H1 (cell line): ENCODE measurements around the gene PC. TPM values are rescaled to one million over a fixed set of nuclear protein-coding genes. Genes with fewer than 3 reads are reported as not detected.

Source experiments
- CTCF ChIA-PET: fragments of 300-600 bp; sonication (Branson Sonifier 250); formaldehyde crosslinking; loops from one replicate; lab custom pipeline; 2021; ENCODE audit not compliant: partially characterized antibody; lab: Charles Lee
- POLR2A ChIA-PET: fragments of 300-600 bp; sonication (Branson Sonifier 250); formaldehyde crosslinking; loops from one replicate; lab custom pipeline; 2021; ENCODE audit warnings: inconsistent platforms; ENCODE audit not compliant: partially characterized antibody; lab: Charles Lee
- DNase-seq, 2 experiments: peaks; one replicate each; pipeline versions ENCODE4 v3.0.0 to v3.0.0-alpha.2; 2010 to 2022; ENCODE audit warnings: low spot score in 2 of 2, low read depth in 1 of 2, mixed read lengths in 1 of 2
- FAIRE-seq: peaks from 2 replicates; lab custom pipeline; 2011; peaks lifted over from hg19 to GRCh38; lab: Jason Lieb, UNC
- H2AFZ ChIP-seq: 2 replicates; pipeline ENCODE4 v1.8.1; 2012; ENCODE audit warnings: low read length, inconsistent platforms
- H2AK5ac ChIP-seq: 2 replicates; pipeline ENCODE4 v1.6.1; 2013; ENCODE audit warnings: low read depth, low read length
- H2BK120ac ChIP-seq: replicated peaks from 2 replicates; pipeline ENCODE3; 2013; ENCODE audit warnings: low read depth, low read length, inconsistent platforms
- H2BK12ac ChIP-seq: 2 replicates; pipeline ENCODE4 v1.6.1; 2013; ENCODE audit warnings: low read depth, low read length
- H2BK15ac ChIP-seq: 2 replicates; pipeline ENCODE4 v1.6.1; 2013; ENCODE audit warnings: low read length
- H2BK20ac ChIP-seq: 2 replicates; pipeline ENCODE4 v1.6.1; 2013; ENCODE audit warnings: low read length
- H2BK5ac ChIP-seq: 2 replicates; pipeline ENCODE4 v1.6.1; 2013; ENCODE audit warnings: low read depth, low read length
- H3K14ac ChIP-seq: 2 replicates; pipeline ENCODE4 v1.6.1; 2013; ENCODE audit warnings: inconsistent platforms; ENCODE audit not compliant: insufficient read length
- H3K18ac ChIP-seq: 2 replicates; pipeline ENCODE4 v1.6.1; 2013; ENCODE audit warnings: low read length; ENCODE audit errors: extremely low read depth
- H3K23ac ChIP-seq: 2 replicates; pipeline ENCODE4 v1.6.1; 2013; ENCODE audit warnings: inconsistent platforms; ENCODE audit not compliant: insufficient read length
- H3K23me2 ChIP-seq: 2 replicates; pipeline ENCODE4 v1.6.1; 2013; ENCODE audit warnings: low read depth, low read length
- H3K27ac ChIP-seq: 2 replicates; pipeline ENCODE4 v1.6.1; 2011; ENCODE audit warnings: low read depth, low read length, inconsistent platforms
- H3K27me3 ChIP-seq, 4 experiments: replicated peaks in 1 of 4; 1 replicate in 1 of 4; 2 replicates in 3 of 4; pipeline versions ENCODE4 v1.6.1 to v1.8.1; 2011 to 2013; ENCODE audit warnings: low read length in 3 of 4, mild to moderate bottlenecking in 3 of 4, inconsistent platforms in 2 of 4, mixed read lengths in 2 of 4, moderate library complexity in 1 of 4; ENCODE audit not compliant: control insufficient read depth in 3 of 4, insufficient read depth in 3 of 4; ENCODE audit errors: extremely low read depth in 1 of 4
- H3K36me3 ChIP-seq, 4 experiments: 2 replicates each; pipeline versions ENCODE4 v1.6.1 to v1.8.1; 2011 to 2013; ENCODE audit warnings: mild to moderate bottlenecking in 4 of 4, low read length in 3 of 4, moderate library complexity in 2 of 4, control low read depth in 1 of 4, inconsistent platforms in 1 of 4; ENCODE audit not compliant: insufficient read depth in 4 of 4, control insufficient read depth in 2 of 4
- H3K4ac ChIP-seq: replicated peaks from 2 replicates; pipeline ENCODE3; 2013; ENCODE audit warnings: low read length, low read depth, mixed read lengths, inconsistent platforms; ENCODE audit not compliant: insufficient read length
- H3K4me1 ChIP-seq, 4 experiments: replicated peaks in 1 of 4; 1 replicate in 1 of 4; 2 replicates in 3 of 4; pipeline versions ENCODE4 v1.6.1 to v1.8.1; 2011 to 2013; ENCODE audit warnings: low read length in 3 of 4, inconsistent platforms in 2 of 4, mixed read lengths in 1 of 4; ENCODE audit not compliant: insufficient read depth in 4 of 4, control insufficient read depth in 3 of 4
- H3K4me2 ChIP-seq, 2 experiments: 2 replicates each; pipeline versions ENCODE4 v1.6.1 to v1.8.1; 2011 to 2013; ENCODE audit warnings: low read depth in 2 of 2, low read length in 2 of 2, control low read depth in 1 of 2, inconsistent platforms in 1 of 2, mild to moderate bottlenecking in 1 of 2; ENCODE audit not compliant: insufficient read depth in 1 of 2
- H3K4me3 ChIP-seq, 4 experiments: fragments of 200-600, 300-600 bp in 1 of 4; sonication (generic), shearing (Covaris generic), sonication (Bioruptor Twin) in 1 of 4; 2 replicates each; pipeline versions ENCODE4 v1.5.1 to v1.8.1; 2011 to 2016; ENCODE audit warnings: low read length in 4 of 4, low read depth in 3 of 4, control low read depth in 2 of 4, inconsistent platforms in 2 of 4, mild to moderate bottlenecking in 2 of 4, mixed read lengths in 1 of 4, moderate library complexity in 1 of 4; ENCODE audit not compliant: insufficient read depth in 2 of 4; ENCODE audit errors: extremely low read depth in 1 of 4
- H3K56ac ChIP-seq: replicated peaks from 2 replicates; pipeline ENCODE3; 2013; ENCODE audit warnings: low read depth, mild to moderate bottlenecking, mixed read lengths, low read length, inconsistent platforms; ENCODE audit not compliant: insufficient read length
- H3K79me1 ChIP-seq: 2 replicates; pipeline ENCODE4 v1.6.1; 2013; ENCODE audit warnings: low read depth, low read length, control low read depth
- H3K79me2 ChIP-seq, 2 experiments: 2 replicates each; pipeline versions ENCODE4 v1.6.1 to v1.8.1; 2012 to 2013; ENCODE audit warnings: low read length in 2 of 2, mild to moderate bottlenecking in 2 of 2, inconsistent platforms in 1 of 2; ENCODE audit not compliant: insufficient read depth in 2 of 2, control insufficient read depth in 1 of 2
- H3K9ac ChIP-seq, 4 experiments: replicated peaks in 1 of 4; 1 replicate in 1 of 4; 2 replicates in 3 of 4; pipeline versions ENCODE4 v1.6.1 to v1.8.1; 2011 to 2013; ENCODE audit warnings: low read depth in 3 of 4, low read length in 3 of 4, control low read depth in 2 of 4, mild to moderate bottlenecking in 2 of 4, moderate library complexity in 2 of 4, inconsistent platforms in 1 of 4; ENCODE audit errors: extremely low read depth in 1 of 4
- H3K9me3 ChIP-seq, 2 experiments: 2 replicates each; pipeline versions ENCODE4 v1.6.1 to v1.8.1; 2012 to 2013; ENCODE audit warnings: mild to moderate bottlenecking in 2 of 2, moderate library complexity in 2 of 2, control low read depth in 1 of 2, inconsistent platforms in 1 of 2, low read depth in 1 of 2, low read length in 1 of 2, mixed read lengths in 1 of 2; ENCODE audit not compliant: insufficient read depth in 2 of 2
- H4K20me1 ChIP-seq, 2 experiments: replicated peaks in 1 of 2; 2 replicates each; pipeline versions ENCODE3 to v1.8.1; 2011 to 2013; ENCODE audit warnings: inconsistent platforms in 2 of 2, low read length in 2 of 2, mild to moderate bottlenecking in 1 of 2; ENCODE audit not compliant: insufficient read depth in 2 of 2, control insufficient read depth in 1 of 2
- H4K5ac ChIP-seq: 2 replicates; pipeline ENCODE4 v1.6.1; 2013; ENCODE audit warnings: low read length, low read depth, mixed read lengths, inconsistent platforms; ENCODE audit not compliant: insufficient read length
- H4K8ac ChIP-seq: 2 replicates; pipeline ENCODE4 v1.8.0; 2013; ENCODE audit warnings: mild to moderate bottlenecking, moderate library complexity, low read length, inconsistent platforms; ENCODE audit not compliant: insufficient read depth; ENCODE audit errors: extremely low read depth
- H4K91ac ChIP-seq: replicated peaks from 2 replicates; pipeline ENCODE3; 2013; ENCODE audit warnings: low read length, mixed read lengths, inconsistent platforms; ENCODE audit not compliant: insufficient read length
- ATF2 ChIP-seq: IDR thresholded peaks from 2 replicates; pipeline ENCODE4 v1.6.1; 2012; ENCODE audit warnings: low read length, inconsistent platforms
- BACH1 ChIP-seq: IDR thresholded peaks from 2 replicates; pipeline ENCODE4 v1.6.1; 2012; ENCODE audit warnings: low read length, improper control_type of control experiment
- BRCA1 ChIP-seq: IDR thresholded peaks from 2 replicates; pipeline ENCODE4 v1.6.1; 2012; ENCODE audit warnings: low read depth, low read length, improper control_type of control experiment
- CEBPB ChIP-seq: IDR thresholded peaks from 2 replicates; pipeline ENCODE4 v1.6.1; 2012; ENCODE audit warnings: low read depth, low read length
- CHD1 ChIP-seq: IDR thresholded peaks from 2 replicates; pipeline ENCODE4 v1.6.1; 2012; ENCODE audit warnings: low read depth, low read length, improper control_type of control experiment
- CHD2 ChIP-seq: IDR thresholded peaks from 2 replicates; pipeline ENCODE4 v1.6.1; 2012; ENCODE audit warnings: low read length, improper control_type of control experiment
- E2F6 ChIP-seq: IDR thresholded peaks from 2 replicates; pipeline ENCODE4 v1.6.1; 2012; ENCODE audit warnings: inconsistent platforms
- HDAC6 ChIP-seq: IDR thresholded peaks from one replicate; pipeline ENCODE4 v1.7.1; 2012; ENCODE audit warnings: low read depth, mild to moderate bottlenecking, inconsistent platforms, low read length, moderate library complexity
- TCF12 ChIP-seq: IDR thresholded peaks from 2 replicates; pipeline ENCODE4 v1.6.1; 2011; ENCODE audit warnings: low read depth, mild to moderate bottlenecking, low read length
- WGBS, 2 experiments: shearing (Covaris generic) in 1 of 2; methylation state at CpG; one replicate each; pipeline versions ENCODE4 v1.1.6 to v1.1.7; 2013 to 2015; ENCODE audit warnings: low lambda C conversion rate in 2 of 2, mixed read lengths in 2 of 2, inconsistent platforms in 1 of 2, low coverage in 1 of 2, missing lambda C conversion rate in 1 of 2; ENCODE audit not compliant: insufficient replicate concordance in 2 of 2, insufficient coverage in 1 of 2, insufficient read length in 1 of 2; ENCODE audit errors: extremely low coverage in 1 of 2, missing lambda C conversion rate in 1 of 2; 5-methylcytosine and 5-hydroxymethylcytosine counted together
- polyA plus RNA-seq, 7 experiments: library from polyadenylated mRNA; depleted of rRNA in 3 of 7; stranded (reverse) in 5 of 7; unstranded in 2 of 7; fragments of >200 nt in 5 of 7; fragments of 200-250 nt in 2 of 7; gene quantifications; 1 replicate in 5 of 7; 2 replicates in 1 of 7; 4 replicates in 1 of 7; pipeline versions ENCODE4 v1.2.1 to v1.2.3, GENCODE V29; 2011 to 2013; ENCODE audit warnings: missing spikeins in 2 of 7, mixed read lengths in 2 of 7
- total RNA-seq: library from RNA; stranded (reverse); fragmentation: NEBNext Ultra II Directional; extraction: Animal tissue kit (Norgen Biotek cat#: 25700); gene quantifications from 2 replicates; pipeline ENCODE4 v1.2.1, GENCODE V29; 2021
- TF ChIP-seq, protein P1 (sequence below): IDR thresholded peaks from 2 replicates; pipeline ENCODE4 v1.6.1; 2012; ENCODE audit warnings: inconsistent platforms

Gene PC
- total and polyA plus RNA-seq, 2 of the 8 experiments (the other 6 are each of a cell fraction or from before 2014, with no cell fraction given) = 11.5 to 27.5 TPM

- H3K36me3 ChIP-seq = no peaks in the 10 kb centered on the region
- no peaks in the 10 kb centered on the region for H3K23me2 ChIP-seq
- H3K4me1 ChIP-seq = peaks cover 2 to 22% (median 13%) of the 10 kb centered on the region in 4 experiments
- H4K8ac ChIP-seq = no peak overlapping the region
- H2BK120ac ChIP-seq = no peak overlapping the region
- peak overlapping the region; percentile 68; the same call in 1 of the 2 replicates for H2BK5ac ChIP-seq
- DNase-seq (no peak), FAIRE-seq (peak; percentile 7)
- TF ChIP-seq TCF12 (no peak), ATF2 (no peak), BACH1 (no peak), E2F6 (no peak), CEBPB (no peak), CHD2 (no peak), CHD1 (no peak), BRCA1 (no peak), HDAC6 (no peak)
- TF ChIP-seq, protein P1, sequence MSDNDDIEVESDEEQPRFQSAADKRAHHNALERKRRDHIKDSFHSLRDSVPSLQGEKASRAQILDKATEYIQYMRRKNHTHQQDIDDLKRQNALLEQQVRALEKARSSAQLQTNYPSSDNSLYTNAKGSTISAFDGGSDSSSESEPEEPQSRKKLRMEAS = no peak
- peak overlapping the region; percentile 12 to 63; a peak in 3 of 4 replicates for H3K4me2 ChIP-seq
- no peak overlapping the region for H3K4ac ChIP-seq
- WGBS, 2 experiments = 68% methylated on average over 14 of the region's 14 CpGs; no CpG with 5 or more reads in 1 of the 2 experiments
- no peak overlapping the region for H3K9ac ChIP-seq
- no peak overlapping the region for H3K23ac ChIP-seq
- peak overlapping the region; percentile 82; the same call in 1 of the 2 replicates for H2BK20ac ChIP-seq
- H3K79me1 ChIP-seq = no peaks in the 10 kb centered on the region; the same call in 1 of the 2 replicates
- H4K5ac ChIP-seq = peak overlapping the region; percentile 22
- peak overlapping the region; percentile 20 for H4K91ac ChIP-seq
- H3K14ac ChIP-seq = no peak overlapping the region
- peak overlapping the region; percentile 70; the same call in 1 of the 2 replicates for H2AK5ac ChIP-seq
- no peaks in the 10 kb centered on the region for H4K20me1 ChIP-seq
- H3K27ac ChIP-seq = peak overlapping the region; percentile 57; the same call in 1 of the 2 replicates
- H2BK12ac ChIP-seq = peak overlapping the region; percentile 90; the same call in 1 of the 2 replicates
- H3K4me3 ChIP-seq = no peak overlapping the region
- H2AFZ ChIP-seq = no peak overlapping the region
- H3K27me3 ChIP-seq = no peaks in the 10 kb centered on the region
- no peaks in the 10 kb centered on the region for H3K9me3 ChIP-seq
- no peaks in the 10 kb centered on the region for H3K79me2 ChIP-seq
- ChIA-PET POLR2A (no interaction called here), CTCF (interaction anchor here (0.9 to 5.2 kb wide), 5 partner anchors 11 to 28 kb away, joined by 3 to 27 read pairs (median 6); no protein-coding TSS in a partner anchor)
- peak overlapping the region; percentile 79 for H3K18ac ChIP-seq
- H2BK15ac ChIP-seq = peak overlapping the region; percentile 90; the same call in 1 of the 2 replicates
- H3K56ac ChIP-seq = no peak overlapping the region
Observed at GRCh38 chr11:66906061-66906733, 52.0 kb downstream of the PC start.
